SIG-M5 (cell line): ENCODE results near the gene KLF16.
A peak's percentile ranks its signal among the peaks of the same experiment; 100 is the strongest.

Source experiments
- DNase-seq: peaks from one replicate; lab custom pipeline; 2025; lab: John Stamatoyannopoulos, UW

Gene KLF16

DNA sequence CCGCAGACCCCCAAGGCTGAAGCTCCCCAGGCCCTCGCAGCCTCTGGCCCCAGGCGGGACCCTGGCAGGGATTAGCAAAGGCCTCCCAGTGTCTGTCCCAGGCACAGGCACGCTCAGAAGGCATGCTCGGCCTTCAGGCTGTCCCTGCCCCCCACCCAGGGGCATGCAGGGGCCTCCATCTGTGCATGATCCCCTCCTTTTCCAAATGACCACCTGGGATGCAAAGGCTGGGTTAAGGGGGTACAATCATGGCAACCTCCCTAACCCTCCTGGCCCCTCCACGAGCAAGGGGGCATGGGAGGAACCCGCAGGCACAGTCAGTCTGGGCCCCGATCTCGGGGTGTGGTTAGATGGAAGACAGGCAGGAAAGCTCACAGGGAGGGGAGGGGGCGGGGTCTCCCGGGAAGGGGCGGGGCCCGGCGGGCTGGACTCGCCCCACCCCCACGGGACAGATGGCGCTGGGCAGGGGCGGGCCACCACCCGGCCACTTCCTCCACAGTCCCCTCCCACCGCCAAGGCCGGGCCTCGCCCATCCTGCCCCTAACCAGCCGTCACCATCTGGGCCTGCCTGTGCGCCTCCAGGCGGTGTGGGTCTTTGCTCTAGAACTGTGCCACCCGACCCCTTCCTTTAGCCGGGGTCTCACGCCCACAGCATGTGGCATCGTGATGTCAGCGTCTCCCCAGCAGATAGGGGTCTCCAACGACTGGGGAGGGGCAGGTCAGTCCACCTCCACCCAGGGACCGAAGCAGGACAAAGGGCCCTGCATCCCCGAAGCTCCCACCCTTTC lies 8.1 kb downstream of the KLF16 start:
- peak; percentile 50 for DNase-seq

DNA sequence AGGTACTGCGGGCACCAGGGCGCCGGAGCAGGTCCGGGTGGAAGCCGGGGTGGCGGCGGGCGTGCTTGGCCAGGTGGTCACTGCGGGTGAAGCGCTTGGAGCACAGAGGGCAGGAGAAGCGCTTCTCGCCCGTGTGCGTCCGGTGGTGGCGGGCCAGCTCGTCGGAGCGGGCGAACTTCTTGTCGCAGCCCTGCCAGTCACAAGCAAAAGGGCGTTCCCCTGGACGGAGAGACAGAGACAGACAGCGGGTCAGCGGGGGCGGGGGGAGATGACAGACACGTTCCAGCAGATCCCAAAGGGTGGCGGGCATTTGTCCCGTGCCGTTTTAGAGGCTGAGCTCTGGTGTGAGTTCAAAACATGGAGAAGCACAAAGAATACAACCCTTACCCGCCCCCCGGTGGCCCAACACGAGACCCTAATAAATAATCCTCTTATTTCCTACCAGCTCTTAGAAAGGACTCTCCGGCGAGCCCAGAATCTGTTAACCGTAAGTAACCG lies 8.8 kb downstream of the KLF16 start:
- DNase-seq, result no peak

DNA sequence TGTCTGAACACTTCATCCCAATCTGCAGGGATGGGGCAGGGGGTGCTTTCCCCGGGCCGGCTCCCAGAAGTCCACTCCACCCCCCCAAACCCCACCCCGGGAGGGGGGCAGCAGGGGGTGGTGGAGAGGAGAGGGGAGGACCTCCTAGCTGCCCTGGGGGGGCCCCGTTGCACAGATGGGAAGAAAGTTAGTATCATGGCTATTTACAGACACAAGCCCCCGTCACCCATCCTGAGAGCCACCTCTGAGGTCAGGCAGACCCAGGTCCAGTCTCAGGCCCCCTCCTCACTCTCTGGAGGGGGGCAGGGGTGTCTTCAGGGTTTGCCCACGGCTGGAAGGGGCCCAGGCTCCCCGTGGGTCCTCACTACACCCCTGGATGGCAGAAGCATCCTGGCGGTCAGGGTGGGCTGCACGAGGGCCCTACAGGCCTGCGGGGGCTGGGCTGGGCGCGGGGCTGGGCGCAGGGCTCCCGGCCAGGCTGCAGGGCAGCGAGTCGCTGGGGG lies 9.3 kb downstream of the KLF16 start:
- no peak for DNase-seq

DNA sequence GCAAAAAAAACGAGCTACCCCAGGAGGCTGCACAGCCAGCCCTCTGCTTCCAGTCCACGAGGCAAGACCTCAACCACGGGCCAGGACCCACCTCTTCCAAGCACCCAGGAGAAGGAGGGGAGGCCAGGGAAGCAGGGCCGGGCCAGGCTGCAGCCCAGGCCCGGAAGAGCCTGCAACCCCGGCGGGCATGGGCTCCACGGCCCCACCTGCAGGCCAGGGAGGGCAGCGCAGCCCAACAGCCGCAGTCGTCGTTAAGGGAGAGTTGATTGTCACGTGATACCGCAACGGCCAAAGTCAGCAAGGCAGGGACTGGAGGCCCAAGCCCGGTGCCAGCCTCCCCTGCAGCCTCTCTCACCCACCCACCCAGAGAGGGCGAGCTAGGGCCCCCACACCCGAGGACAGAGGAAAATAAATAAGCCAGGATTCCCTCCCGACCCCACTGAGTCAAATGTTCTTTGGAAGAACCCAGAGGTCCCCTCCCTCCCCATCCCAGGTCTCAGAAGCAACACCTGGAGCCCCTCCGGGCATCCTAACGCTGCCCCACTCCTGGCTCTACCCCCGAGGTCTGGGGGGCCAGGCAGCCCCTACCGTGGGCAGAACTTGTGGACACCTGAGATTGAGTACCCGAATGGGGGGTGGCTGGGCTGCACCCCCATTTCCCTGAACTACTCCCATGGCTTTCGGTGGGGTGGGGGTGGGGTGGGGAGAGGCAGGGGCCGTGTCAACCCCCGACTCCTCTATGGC lies 9.9 kb downstream of the KLF16 start:
- DNase-seq, result peak; percentile 32

DNA sequence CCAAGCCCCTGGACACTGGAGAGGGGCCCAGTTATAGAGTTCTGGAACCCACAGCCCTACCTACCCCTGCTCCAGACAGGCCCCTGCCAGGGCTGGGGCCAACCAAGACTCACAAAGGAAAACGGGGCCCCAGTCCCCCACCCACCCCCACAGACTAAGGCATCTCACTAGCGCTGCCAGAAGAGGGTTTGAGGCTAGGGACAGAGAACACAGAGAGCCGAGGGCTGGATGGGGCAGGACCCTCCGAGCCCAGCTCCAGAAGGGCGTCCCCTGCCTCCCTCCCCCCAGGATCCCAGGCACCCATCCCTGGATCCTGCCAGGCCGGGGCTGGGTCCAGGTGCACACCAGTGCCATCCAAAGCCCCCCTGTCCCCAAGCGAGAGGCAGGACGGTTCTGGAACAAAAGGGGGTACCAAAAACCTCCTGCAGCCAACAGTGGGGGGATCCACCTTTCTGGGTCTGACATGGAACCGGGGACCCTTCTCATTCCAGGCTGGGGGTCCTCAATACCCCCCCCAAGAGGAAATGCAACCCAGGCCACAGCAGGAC lies 10.7 kb downstream of the KLF16 start:
- no peak for DNase-seq

DNA sequence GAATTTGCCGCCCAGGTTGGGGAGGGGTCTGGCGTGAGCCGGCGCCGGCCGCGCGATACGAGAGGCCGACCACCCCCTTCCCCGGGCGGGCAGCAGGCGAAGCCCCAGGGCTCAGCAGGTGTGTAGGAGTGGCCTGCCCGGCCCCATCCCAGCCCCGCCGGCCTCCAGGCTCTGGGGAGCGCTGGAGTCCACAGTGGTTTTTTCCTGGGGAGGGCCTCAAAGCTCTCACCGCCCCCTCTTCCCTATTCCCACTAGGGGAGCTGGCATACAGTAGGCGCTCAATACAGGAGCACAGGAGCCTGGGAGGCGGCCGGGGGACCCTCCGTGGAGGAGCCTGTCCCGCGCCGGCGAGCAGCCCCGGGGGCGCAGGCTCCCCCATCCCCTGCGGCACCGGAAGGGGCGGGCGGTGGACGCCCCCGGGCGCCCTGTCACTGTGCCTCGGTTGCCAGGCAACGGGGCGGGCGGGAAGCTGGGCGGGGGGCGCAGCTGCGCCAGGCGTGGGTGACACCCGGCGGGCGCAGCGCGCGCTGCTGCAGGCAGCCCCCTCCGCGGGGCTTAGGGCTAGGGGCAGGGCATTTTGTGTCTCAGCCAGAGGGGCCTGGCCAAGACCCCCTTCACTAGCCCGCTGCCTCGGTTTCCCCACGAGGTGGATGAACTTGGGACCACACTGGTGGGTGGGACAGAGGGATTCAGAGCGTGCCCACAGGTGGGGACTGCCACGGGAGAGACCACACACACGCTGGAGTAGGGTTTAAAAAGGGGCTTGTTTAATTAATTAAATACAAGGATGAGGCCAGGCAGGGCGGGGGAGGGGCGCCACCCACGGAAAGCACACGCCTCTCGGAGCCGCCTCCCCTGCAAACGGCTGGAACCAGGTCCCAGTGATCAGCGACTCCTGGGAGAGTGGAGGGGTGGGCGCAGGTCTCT lies 11.5 kb downstream of the KLF16 start:
- DNase-seq, result no peak

DNA sequence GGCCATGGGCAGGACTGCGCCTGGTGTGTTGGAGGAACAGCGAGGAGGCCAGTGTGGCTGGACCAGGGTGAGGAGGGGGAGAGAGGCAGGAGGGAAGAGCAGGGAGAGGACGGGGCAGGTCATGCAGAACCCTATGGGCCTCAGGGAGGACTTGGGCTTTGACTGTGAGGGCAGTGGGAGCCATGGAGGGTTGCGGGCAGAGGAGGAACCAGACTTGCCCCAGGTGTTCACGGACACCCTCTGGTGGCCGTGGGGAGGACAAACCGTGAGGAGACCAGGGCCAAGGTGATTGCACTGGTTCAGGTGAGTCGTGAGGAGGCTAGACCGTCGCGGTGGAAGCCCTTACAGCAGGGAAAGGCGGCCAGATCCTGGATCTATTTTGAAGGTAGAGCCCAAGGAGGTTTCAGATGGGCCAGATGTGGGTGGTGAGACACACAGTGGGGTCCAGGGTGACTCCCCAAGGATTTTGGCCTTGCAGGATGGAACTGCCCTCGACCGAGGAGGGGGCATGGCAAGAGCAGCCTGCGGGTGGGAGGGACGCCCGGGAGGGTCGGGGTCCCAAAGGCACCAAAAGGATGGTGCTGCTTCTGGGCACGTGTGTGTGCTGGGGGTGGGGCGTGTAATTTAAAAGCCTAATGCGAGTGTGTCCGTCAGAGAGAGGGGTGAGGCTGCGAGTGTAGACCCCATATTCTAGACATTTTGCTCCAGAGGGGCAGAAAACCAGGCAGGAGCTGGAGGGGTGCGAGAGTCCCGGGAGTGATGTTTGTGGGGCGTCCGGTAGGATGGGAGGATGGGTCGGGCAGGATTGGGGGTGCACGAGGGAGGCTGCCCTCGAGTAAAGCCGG lies 12.3 kb downstream of the KLF16 start:
- DNase-seq, result no peak

DNA sequence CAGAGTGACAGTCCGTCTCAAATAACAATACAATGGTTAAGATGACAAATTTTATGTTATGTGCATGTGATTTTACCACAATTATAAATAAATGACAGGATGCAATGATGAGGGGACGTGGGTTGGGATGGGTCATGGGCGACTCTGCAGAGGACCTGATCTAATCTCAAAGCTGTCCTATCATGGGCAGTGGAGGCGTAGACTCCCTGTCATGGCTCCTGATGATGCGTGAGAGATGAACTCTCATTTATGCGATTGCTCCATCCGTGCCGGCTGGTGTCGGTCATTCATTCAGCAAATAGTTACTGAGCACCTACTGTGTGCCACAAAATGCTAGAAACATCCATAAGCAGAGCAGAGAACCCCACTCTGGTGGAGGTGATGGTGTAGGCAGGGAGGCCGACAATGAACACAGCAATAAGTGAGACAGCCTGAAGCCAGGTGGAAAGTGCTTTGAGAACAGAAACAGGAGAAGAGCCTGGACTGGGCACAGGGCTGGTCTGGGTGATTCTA lies 13.4 kb downstream of the KLF16 start:
- DNase-seq, result no peak

DNA sequence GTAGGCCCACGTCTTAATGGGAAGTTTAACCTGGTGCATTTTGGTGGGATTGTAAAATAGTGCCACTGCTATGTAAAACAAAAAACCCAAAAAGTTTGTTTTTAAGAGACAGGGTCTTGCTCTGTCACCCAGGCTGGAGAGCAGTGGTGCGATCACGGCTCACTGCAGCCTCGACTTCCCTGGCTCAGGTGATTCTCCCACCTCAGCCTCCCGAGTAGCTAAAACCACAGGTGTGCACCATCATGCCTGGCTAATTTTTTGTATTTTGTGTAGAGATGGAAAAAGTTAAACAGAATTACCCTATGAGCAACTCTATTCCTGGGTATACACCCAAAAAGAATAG lies 14.3 kb downstream of the KLF16 start:
- no peak for DNase-seq

DNA sequence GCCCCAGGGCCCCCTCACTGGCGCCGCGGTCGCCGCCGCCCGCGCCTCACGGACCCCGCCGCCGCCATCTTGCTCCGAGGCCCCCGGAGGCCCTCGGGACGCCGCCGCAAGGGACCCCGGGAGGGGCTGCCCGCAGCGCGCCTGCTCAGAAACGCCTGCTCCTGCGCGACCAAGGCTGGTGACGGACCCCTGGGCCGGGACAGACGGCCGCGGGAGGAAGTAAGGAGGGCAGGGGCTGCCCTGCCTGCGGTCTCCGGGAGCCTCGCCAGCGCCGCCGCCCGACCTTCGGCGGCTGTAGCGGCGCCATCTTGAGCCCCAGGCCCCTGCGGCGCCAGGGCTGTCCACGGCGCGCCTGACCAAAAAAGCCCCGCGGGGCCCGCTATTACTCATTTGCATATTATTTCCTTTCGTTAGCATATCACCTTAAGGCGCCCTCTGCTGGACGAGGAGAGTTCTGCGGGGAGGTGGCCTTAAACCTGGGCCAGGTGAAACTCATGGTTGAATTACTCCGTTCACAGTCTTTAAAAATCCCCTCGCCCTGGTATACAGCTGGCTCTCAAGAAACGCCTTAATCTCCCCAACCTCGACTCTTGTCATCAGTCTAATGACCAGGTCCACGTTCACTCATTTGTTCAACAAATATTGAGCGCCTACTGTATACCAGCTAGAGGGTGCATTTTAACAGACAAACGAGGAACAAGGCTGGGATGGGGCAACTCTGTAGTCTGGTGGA lies 14.8 kb downstream of the KLF16 start, which contains the start of gene REXO1:
TSS of gene REXO1 (minus strand) at position 85 of the 733 bp plus-strand sequence. CDS start 125 bp downstream, outside the sequence.
- DNase-seq, result peak; percentile 37

DNA sequence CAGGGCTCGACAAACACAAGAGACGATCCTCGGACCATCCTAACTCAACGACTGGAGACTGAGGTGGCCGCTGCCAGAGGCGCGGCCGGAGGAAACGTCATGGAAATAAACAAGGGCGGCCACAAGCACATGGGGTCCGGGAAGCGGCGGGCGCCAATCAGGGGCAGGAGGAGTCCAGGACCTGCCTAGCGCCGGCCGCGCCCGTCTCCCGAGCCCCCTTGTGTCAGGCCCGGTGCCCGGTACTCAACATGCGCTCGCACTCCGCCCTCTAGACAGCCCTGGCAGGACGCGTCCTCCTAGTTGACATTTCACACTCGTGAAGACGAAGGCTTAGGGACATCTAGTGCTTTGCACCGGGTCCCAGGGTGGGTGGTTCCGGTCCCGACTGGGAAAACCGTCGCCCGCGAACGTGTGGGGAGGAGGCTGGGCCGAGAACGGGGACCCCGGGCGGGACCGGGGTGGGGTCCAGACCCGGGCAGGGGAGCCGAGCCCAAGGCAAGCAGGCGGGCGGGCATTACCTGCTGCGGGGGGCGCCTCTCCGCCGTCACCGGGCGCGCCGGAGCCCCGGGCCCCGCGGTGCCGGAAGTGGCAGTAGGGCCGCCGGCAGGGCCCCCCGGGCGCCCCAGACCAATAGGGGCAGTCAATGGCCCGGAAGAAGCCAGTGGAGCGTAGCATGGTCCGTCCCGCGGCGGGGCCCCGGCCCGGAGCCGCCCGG lies 15.5 kb downstream of the KLF16 start:
- DNase-seq, result no peak

DNA sequence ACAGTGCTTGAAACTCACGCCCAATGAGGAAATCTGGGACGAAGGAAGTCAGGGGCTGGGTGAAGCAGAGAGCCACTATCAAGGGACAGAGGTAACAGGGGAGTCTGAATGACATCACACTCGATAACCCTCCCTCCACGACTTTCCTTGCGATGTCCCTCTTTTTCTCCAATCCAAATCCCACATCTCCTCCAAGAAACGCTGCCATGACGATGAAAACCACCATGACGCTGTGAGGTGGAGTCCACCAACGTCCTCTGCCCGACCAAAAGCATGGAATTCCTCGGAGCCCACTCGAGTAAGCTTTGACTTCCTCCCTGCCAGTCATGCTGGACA lies 16.1 kb downstream of the KLF16 start:
- DNase-seq, result no peak

DNA sequence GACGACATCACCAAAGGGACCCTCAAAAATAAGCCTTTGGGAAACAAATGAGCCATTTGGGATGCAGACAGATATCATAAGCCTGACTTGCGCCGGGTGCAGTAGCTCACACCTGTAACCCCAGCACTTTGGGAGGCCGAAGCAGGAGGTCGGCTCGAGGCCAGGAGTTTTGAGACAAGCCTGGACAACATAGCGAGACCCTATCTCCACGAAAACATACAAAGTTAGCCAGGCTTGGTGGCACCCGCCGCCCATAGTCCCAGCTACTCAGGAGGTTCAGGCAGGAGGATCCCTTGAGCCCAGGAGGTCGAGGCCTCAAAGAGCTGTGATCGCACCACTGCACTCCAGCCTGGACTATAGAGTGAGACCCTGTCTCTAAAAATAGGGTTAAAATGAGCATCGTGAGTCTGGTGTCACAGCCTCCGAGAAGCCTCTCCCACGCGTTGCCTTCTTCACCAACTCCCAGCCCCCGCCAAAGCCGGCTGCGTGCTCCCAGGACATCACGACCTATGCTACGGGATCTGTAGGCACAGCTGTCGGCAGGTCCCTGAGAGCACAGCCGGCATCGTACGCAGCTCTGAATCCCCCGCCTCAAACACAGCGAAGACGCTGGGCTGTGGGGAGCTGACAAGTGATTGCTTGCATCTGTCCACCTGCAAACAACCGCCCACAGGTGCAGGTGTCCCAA lies 16.7 kb downstream of the KLF16 start:
- no peak for DNase-seq

DNA sequence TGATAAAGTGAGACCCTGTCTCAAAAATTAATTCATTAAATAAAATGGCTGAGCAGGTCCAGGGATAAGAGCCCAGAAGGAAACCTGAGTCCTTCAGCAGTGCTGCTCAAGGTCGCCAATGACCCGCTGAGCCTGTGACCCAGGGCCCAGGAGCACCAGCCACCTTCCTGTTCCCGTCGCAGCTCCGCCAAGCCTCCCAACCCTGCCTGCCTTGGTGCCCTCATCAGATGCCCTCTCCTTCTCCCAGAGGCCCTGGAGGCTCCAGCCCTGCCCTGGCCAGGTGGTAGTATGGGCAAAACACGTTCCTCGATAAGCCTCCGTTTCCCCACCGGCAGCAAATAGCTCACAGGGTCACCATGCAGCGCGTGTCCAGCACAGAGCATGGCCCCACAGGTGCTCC lies 17.7 kb downstream of the KLF16 start:
- DNase-seq, result no peak

DNA sequence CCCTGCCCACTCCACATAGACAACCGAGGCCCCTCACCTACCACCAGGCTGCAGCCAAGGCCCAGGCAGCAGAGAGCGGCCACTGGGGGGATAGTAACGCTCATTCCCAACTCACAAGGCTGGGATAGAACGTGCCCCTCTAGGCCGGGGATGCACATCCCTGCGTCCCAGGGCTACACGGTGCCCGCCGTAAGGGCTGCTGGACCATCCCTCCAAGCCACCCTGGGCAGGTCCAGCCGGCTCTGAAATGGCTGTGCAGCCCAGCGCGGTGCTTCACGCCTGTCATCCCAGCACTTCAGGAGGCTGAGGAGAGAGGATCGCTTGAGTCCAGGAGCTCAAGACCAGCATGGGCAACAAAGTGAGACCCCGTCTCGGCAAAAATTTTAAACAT lies 18.3 kb downstream of the KLF16 start:
- DNase-seq, result no peak

DNA sequence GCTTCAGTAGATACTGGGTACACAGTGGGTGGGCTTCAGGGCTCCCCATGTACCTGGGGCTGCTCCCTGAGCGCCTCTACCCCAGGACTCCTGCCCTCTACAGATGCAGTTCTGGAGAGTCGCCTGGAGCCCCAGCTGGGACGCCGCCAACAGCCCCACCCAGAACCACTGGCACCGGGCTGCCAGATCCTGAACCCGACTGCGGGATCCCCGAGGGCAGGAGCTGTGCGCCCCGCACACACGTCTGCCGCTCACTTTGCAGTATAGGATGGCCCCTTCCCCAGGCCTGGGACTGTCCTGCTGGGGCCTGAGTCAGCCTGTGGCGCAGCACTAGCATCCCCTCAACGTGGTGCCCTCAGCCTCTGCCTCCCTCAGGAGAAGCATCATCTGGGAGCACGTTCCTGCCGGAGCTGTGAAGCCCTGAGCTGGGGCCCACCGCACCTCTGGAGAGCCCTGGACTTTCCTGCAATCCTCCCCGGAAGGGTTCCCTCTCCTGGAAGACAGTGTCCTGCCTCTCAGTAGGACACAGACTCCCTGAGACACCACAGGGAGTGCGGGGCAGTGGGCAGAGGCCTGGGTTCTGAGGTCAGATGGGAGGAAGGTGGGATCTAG lies 18.8 kb downstream of the KLF16 start:
- no peak for DNase-seq

DNA sequence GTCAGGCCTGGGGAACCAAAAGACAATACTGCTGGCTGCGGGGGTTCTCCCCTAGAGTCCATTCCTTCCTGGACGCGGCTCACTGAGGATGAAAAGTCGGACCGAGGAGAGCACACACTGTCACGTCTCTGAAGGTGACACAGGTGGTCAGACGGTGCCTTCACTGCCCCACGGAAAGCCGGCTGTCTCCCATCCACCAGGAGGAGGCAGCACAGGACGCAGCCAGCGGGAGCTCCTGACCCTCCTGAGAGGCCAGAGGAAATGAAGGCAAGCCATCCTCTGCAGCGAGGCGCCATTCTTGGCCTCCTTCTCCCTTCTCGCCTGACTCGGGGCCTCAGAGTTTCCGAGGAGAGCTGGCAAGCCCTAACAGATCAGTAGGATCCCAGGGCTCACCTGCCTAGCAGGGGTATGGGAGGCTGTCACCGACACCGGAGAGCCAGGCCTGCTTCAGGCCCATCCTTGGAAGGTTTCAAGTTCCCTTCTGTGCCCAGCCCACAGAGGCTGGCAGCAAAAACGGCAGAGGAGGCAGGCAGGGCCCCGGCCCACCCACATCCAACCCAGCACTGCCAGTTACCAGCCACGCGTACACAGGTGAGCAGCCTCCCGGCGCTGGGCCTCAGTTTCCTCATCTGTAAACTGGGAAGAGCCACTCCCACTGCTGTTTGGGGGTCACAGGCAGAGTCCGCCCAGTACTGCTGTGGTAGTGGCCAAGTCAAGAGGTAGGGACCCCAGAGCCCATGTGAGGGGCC lies 19.6 kb downstream of the KLF16 start:
- no peak for DNase-seq

DNA sequence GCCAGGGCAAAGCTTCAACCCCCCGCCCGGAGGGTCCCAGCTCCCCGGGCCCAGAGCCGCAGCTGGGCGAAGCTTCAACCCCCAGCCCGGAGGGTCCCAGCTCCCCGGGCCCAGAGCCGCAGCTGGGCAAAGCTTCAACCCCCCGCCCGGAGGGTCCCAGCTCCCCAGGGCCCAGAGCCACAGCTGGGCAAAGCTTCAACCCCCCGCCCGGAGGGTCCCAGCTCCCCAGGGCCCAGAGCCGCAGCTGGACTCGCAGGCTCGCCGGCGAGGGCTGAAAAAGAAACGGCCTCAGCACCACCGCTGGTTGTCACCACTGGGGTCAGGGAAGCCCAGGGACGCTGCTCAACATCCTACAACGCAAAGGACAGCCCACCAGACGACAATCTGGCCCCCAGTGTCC lies 20.3 kb downstream of the KLF16 start:
- DNase-seq, result no peak
